ENCODE data around the gene ST3GAL6. TPM values are rescaled to one million over a fixed set of nuclear protein-coding genes. Genes with fewer than 3 reads are reported as not detected.

The ST3GAL6 gene
- total and polyA plus RNA-seq, 2 of the 8 experiments (the other 6 are each of a cell fraction or from before 2014, with no cell fraction given), result 3.3 to 6.1 TPM

- Histone ChIP-seq H3K23me2 (ENCODE audit: low read depth, low read length) (no peaks in the 10 kb centered on the region; the same call in 1 of the 2 replicates), H3K4me2 (ENCODE audit: insufficient read depth in 1 of 2, low read depth in 2 of 2, low read length in 2 of 2) (no peak overlapping the region), H3K56ac (replicated peaks; ENCODE audit: insufficient read length, low read depth, low read length) (no peak overlapping the region), H2BK120ac (replicated peaks; ENCODE audit: low read depth, low read length) (no peak overlapping the region), H2AFZ (ENCODE audit: low read length) (no peak overlapping the region), H3K9ac (replicated peaks in 1 of 4; ENCODE audit: extremely low read depth in 1 of 4, low read depth in 3 of 4, low read length in 3 of 4) (no peak overlapping the region), H3K27ac (ENCODE audit: low read depth, low read length) (no peak overlapping the region), H3K36me3 (ENCODE audit: control insufficient read depth in 2 of 4, insufficient read depth in 4 of 4, low read length in 3 of 4) (no peaks in the 10 kb centered on the region), H4K5ac (ENCODE audit: insufficient read length, low read depth, low read length) (no peak overlapping the region), H4K20me1 (replicated peaks in 1 of 2; ENCODE audit: control insufficient read depth in 1 of 2, insufficient read depth in 2 of 2, low read length in 2 of 2) (no peaks in the 10 kb centered on the region), H3K14ac (ENCODE audit: insufficient read length) (no peak overlapping the region), H3K18ac (ENCODE audit: extremely low read depth, low read length) (no peak overlapping the region), H3K4ac (replicated peaks; ENCODE audit: insufficient read length, low read depth, low read length) (no peak overlapping the region), H4K8ac (ENCODE audit: extremely low read depth, insufficient read depth, low read length) (no peak overlapping the region), H3K23ac (ENCODE audit: insufficient read length) (no peak overlapping the region), H3K4me1 (replicated peaks in 1 of 4; ENCODE audit: control insufficient read depth in 3 of 4, insufficient read depth in 4 of 4, low read length in 3 of 4) (no peaks in the 10 kb centered on the region), H3K9me3 (ENCODE audit: insufficient read depth in 2 of 2, low read depth in 1 of 2, low read length in 1 of 2) (no peaks in the 10 kb centered on the region), H2BK12ac (ENCODE audit: low read depth, low read length) (no peak overlapping the region), H2BK5ac (ENCODE audit: low read depth, low read length) (no peak overlapping the region), H3K79me1 (ENCODE audit: low read depth, low read length) (no peaks in the 10 kb centered on the region), H3K4me3 (ENCODE audit: extremely low read depth in 1 of 4, insufficient read depth in 2 of 4, low read depth in 3 of 4, low read length in 4 of 4) (no peak overlapping the region), H2BK15ac (ENCODE audit: low read length) (no peak overlapping the region), H2BK20ac (ENCODE audit: low read length) (no peak overlapping the region), H2AK5ac (ENCODE audit: low read depth, low read length) (no peak overlapping the region), H3K27me3 (replicated peaks in 1 of 4; ENCODE audit: control insufficient read depth in 3 of 4, extremely low read depth in 1 of 4, insufficient read depth in 3 of 4, low read length in 3 of 4) (no peaks in the 10 kb centered on the region), H3K79me2 (ENCODE audit: control insufficient read depth in 1 of 2, insufficient read depth in 2 of 2, low read length in 2 of 2) (no peaks in the 10 kb centered on the region; a peak in 1 of 4 replicates), H4K91ac (replicated peaks; ENCODE audit: insufficient read length, low read length) (no peak overlapping the region)
- POLR2A ChIA-PET (ENCODE audit: partially characterized antibody), result no interaction called here
- CTCF ChIA-PET (ENCODE audit: partially characterized antibody), result interaction anchor here (0.8 kb wide), 1 partner anchor 155 kb away, joined by 4 read pairs; no protein-coding TSS in a partner anchor
- DNase-seq (ENCODE audit: low read depth in 1 of 2, low spot score in 2 of 2), result no peak
- 77% methylated on average over 1 of the region's 1 CpG; no CpG with 5 or more reads in 1 of the 2 experiments for WGBS, 2 experiments (ENCODE audit: extremely low coverage in 1 of 2, insufficient coverage in 1 of 2, insufficient read length in 1 of 2, insufficient replicate concordance in 2 of 2, low coverage in 1 of 2, low lambda C conversion rate in 2 of 2, missing lambda C conversion rate in 1 of 2)
- FAIRE-seq, result no peak
- no peak for TF ChIP-seq POLR2AphosphoS5 (IDR thresholded peaks at IDR 0.05; ENCODE audit: low read depth, low read length)
- no peak for TF ChIP-seq CBX5 (IDR thresholded peaks at IDR 0.05; ENCODE audit: low read depth, low read length)
- no peak for TF ChIP-seq BCL11A (IDR thresholded peaks at IDR 0.05; ENCODE audit: low read depth in 2 of 2, low read length in 2 of 2)
- TF ChIP-seq NRF1 (IDR thresholded peaks at IDR 0.05; ENCODE audit: low read depth, low read length), result no peak
- no peak for TF ChIP-seq EGR1 (IDR thresholded peaks at IDR 0.05; ENCODE audit: borderline replicate concordance, low read depth, low read length)
- no peak for TF ChIP-seq GTF2F1 (IDR thresholded peaks at IDR 0.05; ENCODE audit: borderline replicate concordance, low read depth, low read length)
- TF ChIP-seq POLR2A (IDR thresholded peaks at IDR 0.05; ENCODE audit: control extremely low read depth in 1 of 2, low read depth in 2 of 2, low read length in 2 of 2), result no peak
- TF ChIP-seq SP1 (IDR thresholded peaks at IDR 0.05; ENCODE audit: low read depth, low read length), result no peak
- TF ChIP-seq GABPA (IDR thresholded peaks at IDR 0.05; ENCODE audit: borderline replicate concordance, insufficient read depth, low read length), result no peak
- TF ChIP-seq ZNF274 (IDR thresholded peaks at IDR 0.05; ENCODE audit: borderline replicate concordance, extremely low read depth, low read length), result no peak
- TF ChIP-seq, protein P1, sequence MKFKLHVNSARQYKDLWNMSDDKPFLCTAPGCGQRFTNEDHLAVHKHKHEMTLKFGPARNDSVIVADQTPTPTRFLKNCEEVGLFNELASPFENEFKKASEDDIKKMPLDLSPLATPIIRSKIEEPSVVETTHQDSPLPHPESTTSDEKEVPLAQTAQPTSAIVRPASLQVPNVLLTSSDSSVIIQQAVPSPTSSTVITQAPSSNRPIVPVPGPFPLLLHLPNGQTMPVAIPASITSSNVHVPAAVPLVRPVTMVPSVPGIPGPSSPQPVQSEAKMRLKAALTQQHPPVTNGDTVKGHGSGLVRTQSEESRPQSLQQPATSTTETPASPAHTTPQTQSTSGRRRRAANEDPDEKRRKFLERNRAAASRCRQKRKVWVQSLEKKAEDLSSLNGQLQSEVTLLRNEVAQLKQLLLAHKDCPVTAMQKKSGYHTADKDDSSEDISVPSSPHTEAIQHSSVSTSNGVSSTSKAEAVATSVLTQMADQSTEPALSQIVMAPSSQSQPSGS (IDR thresholded peaks at IDR 0.05; ENCODE audit: low read length), result no peak
- TF ChIP-seq HDAC6 (IDR thresholded peaks at IDR 0.05; ENCODE audit: low read depth, low read length), result no peak
These were observed 12.7 kb upstream of the ST3GAL6 start for GRCh38 chr3:98750276-98750919.
